Neuronal stem cell (in vitro differentiated cells): ENCODE measurements around the gene LDLRAD1.

Experiments
- DNase-seq: peaks from one replicate; pipeline ENCODE4 v3.0.0-alpha.2; 2013; ENCODE audit warnings: low spot score
- H2AFZ ChIP-seq: one replicate; pipeline ENCODE4 v1.6.1; 2013; ENCODE audit warnings: mild to moderate bottlenecking, low read length, inconsistent platforms
- H2AK5ac ChIP-seq: 2 replicates; pipeline ENCODE4 v1.6.1; 2013; ENCODE audit warnings: low read depth, mild to moderate bottlenecking, inconsistent platforms, low read length, moderate library complexity, mixed read lengths
- H2BK120ac ChIP-seq: 2 replicates; pipeline ENCODE4 v1.6.1; 2013; ENCODE audit warnings: low read depth, mild to moderate bottlenecking, inconsistent platforms, low read length, moderate library complexity, mixed read lengths
- H2BK12ac ChIP-seq: one replicate; pipeline ENCODE4 v1.6.1; 2013; ENCODE audit warnings: low read length, inconsistent platforms
- H2BK15ac ChIP-seq: 2 replicates; pipeline ENCODE4 v1.6.1; 2013; ENCODE audit warnings: mild to moderate bottlenecking, low read length, inconsistent platforms, mixed read lengths
- H2BK5ac ChIP-seq: one replicate; pipeline ENCODE4 v1.6.1; 2013; ENCODE audit warnings: inconsistent platforms, mild to moderate bottlenecking, low read length, moderate library complexity
- H3K14ac ChIP-seq: one replicate; pipeline ENCODE4 v1.6.1; 2013; ENCODE audit warnings: low read length, inconsistent platforms
- H3K18ac ChIP-seq: 2 replicates; pipeline ENCODE4 v1.6.1; 2013; ENCODE audit warnings: low read length, inconsistent platforms
- H3K23ac ChIP-seq: 2 replicates; pipeline ENCODE4 v1.6.1; 2013; ENCODE audit warnings: low read depth, mild to moderate bottlenecking, mixed read lengths, low read length, inconsistent platforms; ENCODE audit not compliant: poor library complexity
- H3K27ac ChIP-seq: replicated peaks from 3 replicates; pipeline ENCODE4 v1.5.1; 2013; ENCODE audit warnings: low read length, inconsistent platforms
- H3K27me3 ChIP-seq, 3 experiments: 2 replicates each; pipeline ENCODE4 v1.6.1; 2013; ENCODE audit warnings: low read length in 3 of 3, mild to moderate bottlenecking in 2 of 3, inconsistent platforms in 1 of 3, low read depth in 1 of 3, mixed read lengths in 1 of 3, moderate library complexity in 1 of 3; ENCODE audit not compliant: control insufficient read depth in 3 of 3, insufficient read depth in 3 of 3
- H3K36me3 ChIP-seq, 2 donors: replicated peaks in 1 of 2; 2 replicates each; pipeline ENCODE4 v1.6.1; 2013; ENCODE audit warnings: low read length in 2 of 2; ENCODE audit not compliant: control insufficient read depth in 2 of 2, insufficient read depth in 2 of 2
- H3K4ac ChIP-seq: 2 replicates; pipeline ENCODE4 v1.6.1; 2013; ENCODE audit warnings: inconsistent platforms, mild to moderate bottlenecking, low read length, moderate library complexity
- H3K4me1 ChIP-seq, 2 donors: 1 replicate in 1 of 2; 2 replicates in 1 of 2; pipeline ENCODE4 v1.6.1; 2013; ENCODE audit warnings: low read length in 2 of 2, low read depth in 1 of 2; ENCODE audit not compliant: control insufficient read depth in 2 of 2, insufficient read depth in 1 of 2
- H3K4me2 ChIP-seq: one replicate; pipeline ENCODE4 v1.6.1; 2013; ENCODE audit warnings: mild to moderate bottlenecking, low read length, inconsistent platforms; ENCODE audit not compliant: insufficient read depth, poor library complexity, severe bottlenecking
- H3K4me3 ChIP-seq, 2 donors: 2 replicates each; pipeline ENCODE4 v1.5.1; 2013; ENCODE audit warnings: low read length in 2 of 2, mild to moderate bottlenecking in 2 of 2, inconsistent platforms in 1 of 2, moderate library complexity in 1 of 2
- H3K79me1 ChIP-seq: one replicate; pipeline ENCODE4 v1.6.1; 2013; ENCODE audit warnings: low read depth, mild to moderate bottlenecking, inconsistent platforms, low read length, moderate library complexity
- H3K9ac ChIP-seq: one replicate; pipeline ENCODE4 v1.6.1; 2013; ENCODE audit warnings: mild to moderate bottlenecking, low read depth, low read length, inconsistent platforms; ENCODE audit not compliant: poor library complexity
- H3K9me3 ChIP-seq, 2 donors: replicated peaks in 1 of 2; 2 replicates each; pipeline versions ENCODE3 to v1.6.1; 2013; ENCODE audit warnings: low read length in 2 of 2, mild to moderate bottlenecking in 2 of 2, inconsistent platforms in 1 of 2, low read depth in 1 of 2, mixed read lengths in 1 of 2, moderate library complexity in 1 of 2; ENCODE audit not compliant: control insufficient read depth in 2 of 2, insufficient read depth in 1 of 2
- H4K8ac ChIP-seq: one replicate; pipeline ENCODE4 v1.6.1; 2013; ENCODE audit warnings: low read depth, mild to moderate bottlenecking, inconsistent platforms, low read length, moderate library complexity
- H4K91ac ChIP-seq: one replicate; pipeline ENCODE4 v1.6.1; 2013; ENCODE audit warnings: low read length, low read depth, mild to moderate bottlenecking, inconsistent platforms; ENCODE audit not compliant: poor library complexity
- WGBS, 2 donors: extraction: QIAGEN DNeasy Blood & Tissue Kit; methylation state at CpG; one replicate each; pipeline ENCODE4 v1.1.7; 2013; ENCODE audit warnings: missing lambda C conversion rate in 2 of 2, mixed read lengths in 1 of 2; ENCODE audit not compliant: insufficient read length in 2 of 2, insufficient replicate concordance in 1 of 2; ENCODE audit errors: extremely low coverage in 2 of 2; 5-methylcytosine and 5-hydroxymethylcytosine counted together

LDLRAD1 gene

DNA sequence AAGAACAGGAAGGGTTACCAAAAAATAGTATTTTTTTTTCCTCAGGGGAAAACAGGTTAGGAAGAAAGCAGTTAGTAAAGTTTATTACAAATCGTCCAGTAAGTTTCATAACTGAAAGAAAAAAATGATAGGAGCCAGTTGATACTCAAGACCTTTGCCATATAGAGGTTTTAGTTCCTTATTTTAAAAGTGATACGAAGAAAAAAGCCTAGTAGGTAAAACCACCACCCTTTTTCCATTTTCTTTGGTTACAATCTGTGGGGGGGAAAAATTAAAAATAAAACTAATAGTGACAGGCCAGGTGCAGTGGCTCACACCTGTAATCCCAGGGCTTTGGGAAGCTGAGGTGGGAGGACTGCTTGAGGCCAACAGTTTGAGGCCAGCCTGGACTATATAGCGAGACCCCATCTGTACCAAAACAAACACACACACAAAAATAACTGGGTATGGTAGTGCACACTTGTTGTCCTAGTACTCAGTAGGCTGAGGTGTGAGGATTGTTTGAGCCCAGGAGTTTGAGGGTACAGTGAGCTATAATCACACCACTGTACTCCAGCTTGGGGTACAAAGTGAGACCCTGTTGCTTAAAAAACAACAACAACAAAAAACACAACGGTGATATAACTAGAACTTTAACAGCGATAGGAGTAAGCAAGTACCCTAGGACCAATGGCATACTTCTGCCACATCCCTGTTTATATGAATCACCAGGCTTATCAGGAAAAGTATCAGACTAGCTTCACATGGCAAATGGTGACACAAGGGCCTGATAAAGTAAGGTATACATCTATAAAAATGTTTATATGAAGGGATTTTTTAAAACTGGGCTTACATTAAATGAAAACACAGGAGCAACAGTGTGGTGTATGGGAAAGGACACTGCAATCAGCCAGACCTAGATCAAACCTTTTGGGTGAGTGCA is 29.7 kb upstream of the LDLRAD1 start:
- no peak overlapping the region for H2BK120ac ChIP-seq

DNA sequence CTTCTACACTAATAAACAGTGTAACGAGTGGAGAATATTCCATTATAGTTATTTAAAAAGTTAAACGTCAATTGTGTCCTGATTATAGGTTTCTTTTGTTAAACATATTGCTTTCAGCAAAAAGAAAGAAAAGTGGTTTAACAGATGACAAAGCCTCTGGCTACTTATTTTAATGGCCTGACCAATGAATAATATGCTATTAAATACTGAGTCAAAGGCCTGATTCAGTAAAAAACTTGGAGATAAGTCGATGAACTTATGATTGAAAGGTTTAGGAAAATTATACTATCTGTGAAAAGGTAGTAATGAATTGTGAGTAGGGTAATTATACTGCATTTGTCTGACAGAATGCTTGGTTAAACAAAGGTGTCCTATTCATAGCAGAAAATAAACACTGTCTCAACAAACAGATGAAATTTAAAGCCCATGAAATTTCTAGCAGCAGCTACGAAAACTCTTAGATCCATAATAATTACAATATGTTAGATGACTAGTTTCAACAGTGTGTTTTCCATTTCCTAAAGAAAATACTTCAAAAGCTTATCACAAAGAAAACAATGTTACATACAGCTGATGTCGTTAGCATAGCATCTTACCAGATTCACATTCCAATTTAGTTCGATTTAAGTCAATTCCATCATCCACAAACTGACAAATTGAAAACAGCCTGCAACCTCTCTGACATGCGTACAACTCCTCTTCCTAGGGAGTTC is 28.8 kb upstream of the LDLRAD1 start:
- H3K9ac ChIP-seq = no peak overlapping the region
- no peak for DNase-seq
- no peaks in the 10 kb centered on the region for H3K4me1 ChIP-seq
- H3K4ac ChIP-seq = no peak overlapping the region
- H4K91ac ChIP-seq = no peak overlapping the region
- no peak overlapping the region for H2BK12ac ChIP-seq
- H3K9me3 ChIP-seq = no peaks in the 10 kb centered on the region
- H3K27me3 ChIP-seq = no peaks in the 10 kb centered on the region
- H3K14ac ChIP-seq = no peak overlapping the region
- H2AK5ac ChIP-seq = no peak overlapping the region
- H2AFZ ChIP-seq = no peak overlapping the region
- H3K79me1 ChIP-seq = peaks cover 4% of the 10 kb centered on the region
- H4K8ac ChIP-seq = no peak overlapping the region
- H3K4me2 ChIP-seq = no peak overlapping the region
- H3K18ac ChIP-seq = no peak overlapping the region
- no CpG with 5 or more reads among the region's 7 CpGs for WGBS, 2 donors
- peaks cover 0 to 20% of the 10 kb centered on the region in 2 donors for H3K36me3 ChIP-seq
- H2BK15ac ChIP-seq = no peak overlapping the region
- H3K4me3 ChIP-seq = no peak overlapping the region
- no peak overlapping the region for H3K27ac ChIP-seq
- H2BK120ac ChIP-seq = no peak overlapping the region
- no peak overlapping the region for H3K23ac ChIP-seq
- H2BK5ac ChIP-seq = no peak overlapping the region

More for the DNA sequence above, 29.7 kb upstream of the LDLRAD1 start:
- Histone ChIP-seq H3K4me3 (no peak overlapping the region), H3K27me3 (no peaks in the 10 kb centered on the region), H2AK5ac (no peak overlapping the region), H3K4me1 (no peaks in the 10 kb centered on the region), H3K4me2 (no peak overlapping the region), H3K9me3 (no peaks in the 10 kb centered on the region), H2BK12ac (no peak overlapping the region), H3K9ac (no peak overlapping the region), H3K18ac (no peak overlapping the region), H3K36me3 (peaks cover 0 to 12% of the 10 kb centered on the region in 2 donors), H4K91ac (no peak overlapping the region), H2AFZ (no peak overlapping the region), H3K4ac (no peak overlapping the region), H3K27ac (no peak overlapping the region), H4K8ac (no peak overlapping the region), H3K79me1 (peaks cover 4% of the 10 kb centered on the region), H3K23ac (no peak overlapping the region), H2BK5ac (no peak overlapping the region), H2BK15ac (no peak overlapping the region), H3K14ac (no peak overlapping the region)
- no CpG with 5 or more reads among the region's 5 CpGs for WGBS, 2 donors
- DNase-seq = no peak

DNA sequence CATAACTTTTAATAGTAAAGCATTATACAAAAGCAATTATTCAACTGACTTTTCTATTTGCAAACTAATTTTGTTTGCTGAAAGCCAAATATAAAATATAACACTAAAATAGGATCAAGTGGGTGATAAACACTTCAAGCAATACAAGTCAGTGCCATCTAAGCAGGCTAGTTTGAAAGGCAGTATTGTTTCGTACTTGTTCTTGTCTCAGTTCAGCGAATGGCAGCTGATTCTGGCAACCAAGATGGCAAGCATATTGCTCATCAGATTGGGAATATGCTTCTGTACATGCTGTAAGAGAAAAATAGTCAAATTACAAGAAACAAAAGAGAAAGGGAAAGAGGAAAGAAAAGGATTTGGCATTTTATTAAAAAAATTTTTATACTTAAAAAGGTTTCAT is 27.5 kb upstream of the LDLRAD1 start:
- Histone ChIP-seq H3K18ac (no peak overlapping the region), H3K36me3 (peaks cover 0 to 33% of the 10 kb centered on the region in 2 donors), H3K9me3 (no peaks in the 10 kb centered on the region), H2BK12ac (no peak overlapping the region), H3K4me1 (no peaks in the 10 kb centered on the region), H3K79me1 (peaks cover 4% of the 10 kb centered on the region), H4K8ac (no peak overlapping the region), H2BK5ac (no peak overlapping the region), H2BK120ac (no peak overlapping the region), H2AK5ac (no peak overlapping the region), H4K91ac (no peak overlapping the region), H2AFZ (no peak overlapping the region), H3K23ac (no peak overlapping the region), H2BK15ac (no peak overlapping the region), H3K4ac (no peak overlapping the region), H3K4me3 (no peak overlapping the region), H3K27ac (no peak overlapping the region), H3K27me3 (no peaks in the 10 kb centered on the region), H3K14ac (no peak overlapping the region), H3K9ac (no peak overlapping the region), H3K4me2 (no peak overlapping the region)
- DNase-seq = no peak
- WGBS, 2 donors = no CpG with 5 or more reads among the region's 2 CpGs

DNA sequence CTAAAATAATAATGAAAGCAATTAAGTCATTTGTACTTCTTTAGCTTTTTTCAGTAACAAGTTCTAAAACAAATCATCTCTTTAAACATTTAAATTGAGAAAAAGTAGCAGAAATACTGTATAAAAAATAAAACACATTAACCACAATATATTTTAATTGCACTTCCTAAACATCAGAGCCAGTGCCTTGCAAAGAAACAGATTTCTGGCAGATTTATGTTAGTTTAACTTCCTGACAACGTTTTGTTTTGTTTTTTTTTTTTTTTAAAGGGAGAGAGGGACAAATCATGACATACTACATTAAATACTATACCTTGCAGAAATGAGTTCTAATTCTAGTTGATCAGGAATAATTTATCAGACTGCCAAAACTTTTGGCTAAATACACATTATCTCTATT is 23.8 kb upstream of the LDLRAD1 start:
- no peaks in the 10 kb centered on the region for H3K9me3 ChIP-seq
- no peak overlapping the region for H2AFZ ChIP-seq
- no peak overlapping the region for H3K23ac ChIP-seq
- no peak overlapping the region for H2BK5ac ChIP-seq
- H2BK12ac ChIP-seq = no peak overlapping the region
- no peak overlapping the region for H3K14ac ChIP-seq
- no peak overlapping the region for H3K9ac ChIP-seq
- peaks cover 4 to 67% of the 10 kb centered on the region in 2 donors for H3K36me3 ChIP-seq
- H4K8ac ChIP-seq = no peak overlapping the region
- no peak overlapping the region for H2BK120ac ChIP-seq
- no peak overlapping the region for H3K18ac ChIP-seq
- H3K4me3 ChIP-seq = no peak overlapping the region
- no peaks in the 10 kb centered on the region for H3K27me3 ChIP-seq
- H3K79me1 ChIP-seq = no peaks in the 10 kb centered on the region
- H3K4me1 ChIP-seq = no peaks in the 10 kb centered on the region
- WGBS, 2 donors = no CpG with 5 or more reads among the region's 1 CpG
- no peak overlapping the region for H2BK15ac ChIP-seq
- H3K4me2 ChIP-seq = no peak overlapping the region
- no peak for DNase-seq
- H3K4ac ChIP-seq = no peak overlapping the region
- no peak overlapping the region for H3K27ac ChIP-seq
- H2AK5ac ChIP-seq = no peak overlapping the region
- H4K91ac ChIP-seq = no peak overlapping the region
